Fibroblast of skin of back (primary cell): ENCODE measurements around the gene AGMAT. TPM values are rescaled to one million over a fixed set of nuclear protein-coding genes. Genes with fewer than 3 reads are reported as not detected.

Experiments used
- DNase-seq: peaks from one replicate; pipeline ENCODE4 v3.0.0-alpha.2; 2013
- polyA plus RNA-seq, 2 experiments: library from polyadenylated mRNA; unstranded; fragments of 120-200 nt; gene quantifications; one replicate each; pipeline ENCODE4 v1.2.1, GENCODE V29; 2013; ENCODE audit not compliant: insufficient read length in 2 of 2

The AGMAT gene, protein sequence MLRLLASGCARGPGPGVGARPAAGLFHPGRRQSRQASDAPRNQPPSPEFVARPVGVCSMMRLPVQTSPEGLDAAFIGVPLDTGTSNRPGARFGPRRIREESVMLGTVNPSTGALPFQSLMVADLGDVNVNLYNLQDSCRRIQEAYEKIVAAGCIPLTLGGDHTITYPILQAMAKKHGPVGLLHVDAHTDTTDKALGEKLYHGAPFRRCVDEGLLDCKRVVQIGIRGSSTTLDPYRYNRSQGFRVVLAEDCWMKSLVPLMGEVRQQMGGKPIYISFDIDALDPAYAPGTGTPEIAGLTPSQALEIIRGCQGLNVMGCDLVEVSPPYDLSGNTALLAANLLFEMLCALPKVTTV
- polyA plus RNA-seq (2013, experiment 1 of 2; ENCODE audit: insufficient read length): 0.48 TPM
- polyA plus RNA-seq (2013, experiment 2 of 2; ENCODE audit: insufficient read length): 0.14 TPM

DNA sequence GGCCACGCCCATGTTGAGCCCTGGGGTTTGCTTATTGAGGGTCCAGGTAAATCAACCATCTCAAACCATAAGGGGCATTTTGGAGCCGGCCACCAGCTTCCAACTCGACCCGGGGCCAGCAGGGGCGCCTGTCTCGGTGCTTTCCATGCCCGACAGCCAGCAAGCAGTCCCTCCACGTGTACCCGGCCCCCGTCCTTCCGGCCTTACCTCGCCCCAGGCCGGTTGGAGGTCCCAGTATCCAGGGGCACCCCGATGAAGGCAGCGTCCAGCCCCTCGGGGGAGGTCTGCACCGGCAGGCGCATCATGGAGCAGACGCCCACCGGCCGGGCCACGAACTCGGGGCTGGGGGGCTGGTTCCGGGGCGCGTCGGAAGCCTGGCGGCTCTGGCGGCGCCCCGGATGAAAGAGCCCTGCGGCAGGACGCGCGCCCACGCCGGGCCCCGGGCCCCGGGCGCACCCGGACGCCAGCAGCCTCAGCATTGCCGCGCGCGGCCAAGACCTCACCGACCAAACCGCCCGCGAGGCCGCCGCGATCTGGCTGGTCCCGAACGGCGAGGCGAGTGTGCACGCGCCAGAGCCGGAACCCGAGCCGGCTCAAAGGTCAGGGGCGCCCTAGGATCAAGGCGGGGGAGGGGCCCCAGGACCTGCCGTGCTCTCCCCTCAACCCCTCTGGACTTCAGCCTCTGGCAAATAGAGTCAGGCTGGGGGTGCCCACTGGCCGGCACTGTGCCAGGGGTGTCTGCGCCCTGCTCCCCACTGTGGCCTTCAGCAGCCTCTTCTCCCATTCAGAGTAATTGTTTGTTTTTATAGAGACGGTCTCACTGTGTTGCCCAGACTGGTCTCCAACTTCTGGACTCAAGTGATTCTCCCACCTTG, at the start of gene AGMAT:
AGMAT (minus strand) TSS at position 563 of the 875 bp plus-strand sequence; CDS start at position 479, 84 bp downstream.
- peak; percentile 33 for DNase-seq

GRCh38 chr1:15633756-15634420, 49.0 kb upstream of the AGMAT start:
- DNase-seq: no peak

- DNase-seq: no peak
These were observed 43.2 kb upstream of the AGMAT start for GRCh38 chr1:15628003-15628402.

GRCh38 chr1:15627343-15627988, 42.6 kb upstream of the AGMAT start:
- no peak for DNase-seq

- DNase-seq: no peak
These were observed 41.6 kb upstream of the AGMAT start for GRCh38 chr1:15626269-15626950.

- no peak for DNase-seq
These were observed 40.4 kb upstream of the AGMAT start for GRCh38 chr1:15625056-15625917.

GRCh38 chr1:15624133-15624714, 39.4 kb upstream of the AGMAT start:
- no peak for DNase-seq

- DNase-seq: no peak
These were observed 38.6 kb upstream of the AGMAT start for GRCh38 chr1:15623435-15623834.

- DNase-seq: no peak
These were observed 38.0 kb upstream of the AGMAT start for GRCh38 chr1:15622712-15623373.

GRCh38 chr1:15621975-15622374, 37.1 kb upstream of the AGMAT start:
- DNase-seq: no peak

GRCh38 chr1:15620902-15621682, 36.2 kb upstream of the AGMAT start:
- DNase-seq: no peak

DNA sequence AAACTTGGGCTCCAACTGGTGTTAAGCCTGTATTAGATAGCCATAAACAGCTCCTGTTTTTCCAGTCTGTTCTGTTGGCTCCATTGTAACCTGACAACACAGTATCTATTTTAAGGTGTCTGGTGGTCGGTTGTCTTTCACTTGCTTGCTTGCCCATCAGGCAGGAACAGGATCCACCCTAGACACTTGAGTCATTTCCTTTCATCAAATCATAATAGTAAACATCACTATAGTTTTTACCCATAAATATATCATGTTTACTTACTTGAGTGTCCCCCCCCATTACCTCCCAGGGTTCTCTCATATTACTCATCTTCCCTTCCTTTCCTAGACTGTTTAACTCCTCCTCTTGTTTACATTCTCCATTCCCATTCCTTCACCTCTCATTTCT, 35.3 kb upstream of the AGMAT start:
- DNase-seq: peak; percentile 63

DNA sequence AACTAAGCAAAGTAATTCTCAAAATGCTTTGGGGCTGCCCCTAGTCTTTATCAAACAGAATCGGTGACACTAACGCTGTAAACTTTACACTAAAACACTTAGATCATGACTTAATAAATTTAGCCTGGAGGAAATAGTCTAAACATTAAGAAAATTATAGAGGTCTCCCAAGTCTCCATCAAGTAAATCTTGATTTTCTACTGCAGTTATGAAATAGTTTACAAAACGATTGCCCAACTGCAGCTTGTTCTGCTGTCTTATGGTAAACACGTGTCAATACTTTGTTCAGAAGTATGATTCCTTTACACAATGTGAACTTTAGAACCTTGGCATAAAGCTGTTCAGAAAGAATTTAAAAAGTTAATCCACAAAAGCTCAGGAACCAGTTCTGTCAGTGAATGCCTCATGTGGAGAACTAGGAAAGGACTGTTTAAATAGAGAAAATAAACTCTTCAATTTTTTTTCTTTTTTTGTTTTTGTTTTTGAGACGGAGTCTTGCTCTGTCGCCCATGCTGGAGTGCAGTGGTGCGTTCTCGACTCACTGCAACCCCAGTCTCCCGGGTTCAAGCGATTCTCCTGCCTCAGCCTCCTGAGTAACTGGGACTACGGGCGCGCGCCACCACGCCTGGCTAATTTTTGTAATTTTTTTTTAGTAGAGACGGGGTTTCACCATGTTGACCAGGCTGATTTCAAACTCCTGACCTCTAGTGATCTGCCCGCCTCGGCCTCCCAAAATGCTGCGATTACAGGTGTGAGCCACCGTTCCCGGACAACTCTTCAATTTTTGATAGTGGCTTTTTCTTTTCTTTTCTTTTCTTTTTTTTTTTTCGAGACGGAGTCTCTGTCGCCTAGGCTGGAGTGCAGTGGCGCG, 34.0 kb upstream of the AGMAT start:
- DNase-seq: peak; percentile 10

DNA sequence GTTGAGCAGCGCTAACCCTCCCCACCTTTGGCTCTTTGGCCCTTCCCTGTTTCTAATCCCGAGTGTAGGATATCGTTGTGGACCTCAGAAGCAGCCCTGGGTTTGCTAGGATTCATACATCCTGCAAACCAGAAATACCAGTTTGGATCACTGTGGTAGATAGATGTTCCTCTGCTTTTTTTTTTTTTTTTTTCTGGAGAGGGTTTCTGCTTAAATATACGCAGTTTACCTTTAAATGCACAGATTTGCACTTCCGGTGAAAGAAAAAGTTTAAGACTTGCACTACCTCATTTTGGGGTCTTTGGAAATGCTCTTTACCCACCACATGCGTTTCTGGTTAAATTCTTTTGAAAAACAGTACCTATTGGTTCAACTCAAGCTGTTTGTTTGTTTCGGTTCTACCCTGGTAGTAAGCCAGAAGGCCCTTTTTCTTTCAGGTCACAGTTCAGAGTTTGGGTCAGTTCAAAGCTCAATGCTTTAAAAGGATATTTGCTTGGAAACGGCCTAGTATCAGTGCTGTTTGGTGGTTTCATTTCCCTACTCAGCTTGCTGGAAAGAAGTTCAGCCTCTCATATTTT, 33.3 kb upstream of the AGMAT start:
- DNase-seq: no peak

DNA sequence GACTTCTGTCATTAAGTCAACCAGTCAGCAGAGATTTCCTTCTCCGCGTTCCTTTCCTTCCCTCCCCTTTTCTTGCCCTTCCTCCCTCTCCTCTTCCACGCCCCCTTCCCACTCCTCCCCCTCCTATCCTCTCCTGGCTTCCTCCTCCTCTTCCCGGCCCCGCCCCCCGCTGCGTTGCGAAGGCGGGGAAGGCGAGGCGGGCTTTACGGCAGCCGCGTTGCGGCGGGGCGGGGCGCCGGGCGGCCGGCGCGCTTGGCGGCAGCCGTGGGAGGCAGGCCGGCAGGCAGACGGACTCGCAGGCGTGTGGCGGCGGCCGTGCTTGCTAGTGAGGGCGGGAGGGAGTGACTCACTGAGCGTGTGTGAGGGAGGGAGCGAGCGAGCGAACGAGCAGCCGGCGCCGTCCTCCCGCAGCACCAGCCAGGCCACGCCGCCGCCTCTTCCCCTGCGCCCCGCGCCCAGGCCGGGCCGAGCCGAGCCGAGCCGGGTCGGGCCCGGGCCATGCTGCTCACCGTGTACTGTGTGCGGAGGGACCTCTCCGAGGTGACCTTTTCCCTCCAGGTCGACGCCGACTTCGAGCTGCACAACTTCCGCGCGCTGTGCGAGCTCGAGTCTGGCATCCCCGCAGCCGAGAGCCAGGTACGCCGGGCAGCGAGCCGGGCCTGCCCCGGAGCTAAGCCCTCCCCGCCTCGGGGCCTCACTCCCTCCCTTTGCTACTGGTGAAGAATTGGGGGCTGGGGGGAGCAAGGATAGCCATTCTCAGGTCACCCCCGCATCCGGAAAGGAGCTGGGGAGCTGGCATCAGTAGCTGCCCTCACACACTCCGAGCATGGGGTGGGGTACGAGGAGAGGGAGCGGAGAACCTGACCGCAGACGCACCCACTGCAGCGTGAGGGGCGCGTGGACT, 32.6 kb upstream of the AGMAT start, which contains the start of gene DDI2:
DDI2 (plus strand) TSS at position 286 of the 904 bp plus-strand sequence; CDS start at position 499, 213 bp downstream.
- DNase-seq: peak; percentile 99
